Peyer's patch (tissue), 4 donors: ENCODE measurements around the gene GSTP1.

Source experiments
- POLR2A ChIP-seq, 2 donors: fragments of 450-650 bp; IDR thresholded peaks; one replicate each; pipeline ENCODE4 v1.5.1; 2017; ENCODE audit warnings: antibody characterized with exemption in 2 of 2, mild to moderate bottlenecking in 2 of 2, moderate library complexity in 2 of 2
- TF ChIP-seq, protein P1 (sequence below), 6 experiments: fragments of 450-650 bp in 4 of 6; fragments of 200-600 bp in 2 of 6; sonication (generic) in 1 of 6; IDR thresholded peaks; one replicate each; pipeline ENCODE4 v1.5.1; 2017 to 2019; ENCODE audit warnings: antibody characterized with exemption in 6 of 6, mild to moderate bottlenecking in 3 of 6, moderate library complexity in 1 of 6

DNA sequence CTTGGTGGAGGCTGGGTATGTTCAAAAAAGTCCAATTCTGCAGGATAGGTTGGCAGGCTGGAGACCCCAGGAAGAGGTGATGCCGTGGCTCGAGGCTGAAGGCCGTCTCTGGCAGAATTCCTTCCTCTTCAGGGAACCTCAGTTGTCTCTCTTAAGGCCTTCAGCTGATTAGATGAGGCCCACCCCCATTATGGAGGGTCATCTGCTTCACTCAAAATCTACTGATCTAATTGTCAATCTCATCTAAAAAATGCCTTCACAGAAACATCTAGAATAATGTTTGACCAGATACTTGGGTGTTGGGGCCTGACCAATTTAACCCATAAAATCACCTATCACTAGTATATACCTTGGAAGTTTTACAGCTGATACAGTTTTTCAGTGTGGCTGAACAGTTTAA lies 27.4 kb upstream of the GSTP1 start:
- TF ChIP-seq, protein P1, sequence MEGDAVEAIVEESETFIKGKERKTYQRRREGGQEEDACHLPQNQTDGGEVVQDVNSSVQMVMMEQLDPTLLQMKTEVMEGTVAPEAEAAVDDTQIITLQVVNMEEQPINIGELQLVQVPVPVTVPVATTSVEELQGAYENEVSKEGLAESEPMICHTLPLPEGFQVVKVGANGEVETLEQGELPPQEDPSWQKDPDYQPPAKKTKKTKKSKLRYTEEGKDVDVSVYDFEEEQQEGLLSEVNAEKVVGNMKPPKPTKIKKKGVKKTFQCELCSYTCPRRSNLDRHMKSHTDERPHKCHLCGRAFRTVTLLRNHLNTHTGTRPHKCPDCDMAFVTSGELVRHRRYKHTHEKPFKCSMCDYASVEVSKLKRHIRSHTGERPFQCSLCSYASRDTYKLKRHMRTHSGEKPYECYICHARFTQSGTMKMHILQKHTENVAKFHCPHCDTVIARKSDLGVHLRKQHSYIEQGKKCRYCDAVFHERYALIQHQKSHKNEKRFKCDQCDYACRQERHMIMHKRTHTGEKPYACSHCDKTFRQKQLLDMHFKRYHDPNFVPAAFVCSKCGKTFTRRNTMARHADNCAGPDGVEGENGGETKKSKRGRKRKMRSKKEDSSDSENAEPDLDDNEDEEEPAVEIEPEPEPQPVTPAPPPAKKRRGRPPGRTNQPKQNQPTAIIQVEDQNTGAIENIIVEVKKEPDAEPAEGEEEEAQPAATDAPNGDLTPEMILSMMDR (IDR thresholded peaks at IDR 0.05), result no peak
- no peak for TF ChIP-seq POLR2A (IDR thresholded peaks at IDR 0.05)
